GM12801 (cell line): ENCODE measurements around the gene ADAM15.

Experiments
- CTCF ChIP-seq: IDR thresholded peaks from one replicate; pipeline ENCODE4 v1.5.1; 2011; ENCODE audit warnings: control low read depth; ENCODE audit not compliant: insufficient read length; ENCODE audit errors: extremely low read depth

Gene ADAM15

GRCh38 chr1:155019377-155020245 lies 31.5 kb upstream of the ADAM15 start:
- TF ChIP-seq CTCF: no peak

GRCh38 chr1:155022136-155022926 lies 28.8 kb upstream of the ADAM15 start:
- no peak for TF ChIP-seq CTCF

- no peak for TF ChIP-seq CTCF
Measured at GRCh38 chr1:155022927-155023236, 28.2 kb upstream of the ADAM15 start.

- no peak for TF ChIP-seq CTCF
Measured at GRCh38 chr1:155023627-155024026, 27.5 kb upstream of the ADAM15 start.

- TF ChIP-seq CTCF: no peak
Measured at GRCh38 chr1:155024315-155024714, 26.8 kb upstream of the ADAM15 start.

GRCh38 chr1:155026154-155026553 lies 25.0 kb upstream of the ADAM15 start:
- TF ChIP-seq CTCF: no peak

GRCh38 chr1:155026588-155026987 lies 24.5 kb upstream of the ADAM15 start:
- TF ChIP-seq CTCF: no peak
